HG03039 (cell line): ENCODE data around the gene CDKAL1.
"Not testable (repeated sequence)": the region's sequence is repeated elsewhere in the genome, so short reads cannot be mapped to it uniquely, and the experiment has no call there.

Experiments
- ATAC-seq: cut with Tn5 transposase; IDR thresholded peaks from one replicate; pipeline ENCODE4 v1.9.1; 2021; ENCODE audit warnings: mild to moderate bottlenecking, moderate library complexity; ENCODE audit not compliant: unreplicated experiment

The CDKAL1 gene

GRCh38 chr6:20632696-20633095 is 98.4 kb downstream of the CDKAL1 start:
- ATAC-seq = no peak

DNA sequence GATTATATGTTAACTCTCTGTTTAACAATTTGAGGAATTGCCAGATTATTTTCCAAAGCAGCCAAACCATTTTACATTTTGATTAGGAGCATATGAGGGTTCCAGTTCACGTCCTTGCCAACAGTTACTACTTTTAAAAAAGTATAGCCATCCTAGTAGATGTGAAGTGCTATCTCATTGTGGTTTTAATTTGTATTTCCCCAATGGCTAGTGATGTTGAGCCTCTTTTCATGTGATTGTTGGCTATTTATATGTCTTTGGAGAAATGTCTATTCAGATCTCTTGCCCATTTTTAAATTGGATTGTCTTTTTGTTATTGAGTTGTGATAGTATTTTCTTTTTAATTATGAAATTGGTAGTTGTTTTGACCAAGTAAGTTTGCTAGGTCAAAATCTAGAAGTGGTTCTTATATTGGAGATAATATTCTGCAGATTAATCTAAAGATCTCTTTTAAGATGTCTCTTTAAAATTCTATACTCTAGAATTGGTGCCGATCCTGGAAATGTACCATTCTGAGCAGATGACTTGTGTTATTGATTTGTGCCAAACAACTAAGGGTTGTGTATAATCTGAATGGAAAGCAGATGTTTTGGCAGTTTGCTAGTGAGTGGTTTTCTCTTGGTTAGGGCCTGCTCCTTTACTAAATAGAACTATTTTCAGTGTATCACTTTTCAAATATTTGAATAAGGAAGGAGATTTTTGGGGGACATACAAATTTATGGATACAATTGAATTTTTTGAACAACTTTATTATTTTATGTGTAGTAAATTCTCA is 99.5 kb downstream of the CDKAL1 start:
- no peak for ATAC-seq

GRCh38 chr6:20639161-20639560 is 104.9 kb downstream of the CDKAL1 start:
- no peak for ATAC-seq

- no peak for ATAC-seq
These were observed 105.9 kb downstream of the CDKAL1 start for GRCh38 chr6:20640181-20640580.

- no peak for ATAC-seq
These were observed 108.2 kb downstream of the CDKAL1 start for GRCh38 chr6:20642441-20642840.

DNA sequence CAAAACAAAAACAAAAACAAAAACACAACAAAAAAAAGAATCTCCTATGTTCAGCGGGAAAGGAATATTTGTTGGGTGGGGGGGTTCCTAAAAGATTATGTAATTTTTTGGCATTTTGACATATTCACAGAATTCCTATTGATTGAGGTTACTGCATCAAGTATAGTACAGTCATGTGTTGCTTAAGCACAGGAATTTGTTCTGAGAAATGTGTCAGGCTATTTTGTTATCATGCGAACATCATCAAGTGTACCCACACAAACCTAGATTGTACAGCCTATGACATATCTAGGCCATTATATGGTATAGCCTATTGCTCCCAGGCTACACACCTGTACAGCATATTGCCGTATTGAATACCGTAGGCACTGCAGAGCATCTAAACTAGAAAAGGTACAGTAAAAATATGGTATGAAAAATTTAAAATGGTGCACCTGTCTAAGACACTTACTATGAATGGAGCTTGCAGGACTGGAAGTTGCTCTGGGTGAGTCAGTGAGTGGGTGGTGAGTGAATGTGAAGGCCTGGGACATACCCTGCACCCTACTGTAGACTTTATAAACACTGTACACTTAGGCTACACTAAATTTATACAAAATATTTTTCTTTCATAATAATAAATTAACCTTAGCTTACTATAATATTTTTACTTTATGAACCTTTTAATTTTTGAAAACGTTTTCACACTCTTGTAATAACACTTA is 110.6 kb downstream of the CDKAL1 start:
- no peak for ATAC-seq

GRCh38 chr6:20645572-20645971 is 111.3 kb downstream of the CDKAL1 start:
- ATAC-seq = not testable (repeated sequence)

GRCh38 chr6:20647585-20647984 is 113.3 kb downstream of the CDKAL1 start:
- no peak for ATAC-seq

DNA sequence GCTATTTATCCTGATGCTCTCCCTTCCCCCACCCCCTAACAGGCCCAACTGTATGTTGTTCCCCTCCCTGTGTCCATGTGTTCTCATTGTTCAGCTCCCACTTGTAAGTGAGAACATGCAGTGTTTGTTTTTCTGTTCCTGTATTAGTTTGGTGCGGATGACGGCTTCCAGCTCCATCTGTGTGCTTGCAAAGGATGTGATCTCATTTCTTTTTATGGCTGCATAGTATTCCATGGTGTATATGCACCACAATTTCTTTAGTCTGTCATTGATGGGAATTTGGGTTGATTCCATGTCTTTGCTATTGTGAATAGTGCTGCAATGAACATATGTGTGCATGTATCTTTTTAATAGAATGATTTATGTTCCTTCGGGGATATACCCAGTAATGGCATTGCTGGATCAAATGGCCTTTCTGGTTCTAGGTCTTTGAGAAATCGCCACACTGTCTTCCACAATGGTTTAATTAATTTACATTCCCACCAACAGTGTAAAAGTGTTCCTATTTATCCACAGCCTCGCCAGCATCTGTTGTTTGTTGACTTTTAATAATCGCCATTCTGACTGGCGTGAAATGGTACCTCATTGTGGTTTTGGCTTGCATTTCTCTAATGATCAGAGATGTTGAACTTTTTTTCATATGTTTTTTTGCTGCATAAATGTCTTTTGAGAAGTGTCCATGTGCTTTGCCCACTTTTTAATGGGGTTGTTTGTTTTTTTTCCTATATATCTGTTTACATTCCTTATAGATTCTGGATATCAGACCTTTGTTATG is 115.6 kb downstream of the CDKAL1 start:
- ATAC-seq = not testable (repeated sequence)

DNA sequence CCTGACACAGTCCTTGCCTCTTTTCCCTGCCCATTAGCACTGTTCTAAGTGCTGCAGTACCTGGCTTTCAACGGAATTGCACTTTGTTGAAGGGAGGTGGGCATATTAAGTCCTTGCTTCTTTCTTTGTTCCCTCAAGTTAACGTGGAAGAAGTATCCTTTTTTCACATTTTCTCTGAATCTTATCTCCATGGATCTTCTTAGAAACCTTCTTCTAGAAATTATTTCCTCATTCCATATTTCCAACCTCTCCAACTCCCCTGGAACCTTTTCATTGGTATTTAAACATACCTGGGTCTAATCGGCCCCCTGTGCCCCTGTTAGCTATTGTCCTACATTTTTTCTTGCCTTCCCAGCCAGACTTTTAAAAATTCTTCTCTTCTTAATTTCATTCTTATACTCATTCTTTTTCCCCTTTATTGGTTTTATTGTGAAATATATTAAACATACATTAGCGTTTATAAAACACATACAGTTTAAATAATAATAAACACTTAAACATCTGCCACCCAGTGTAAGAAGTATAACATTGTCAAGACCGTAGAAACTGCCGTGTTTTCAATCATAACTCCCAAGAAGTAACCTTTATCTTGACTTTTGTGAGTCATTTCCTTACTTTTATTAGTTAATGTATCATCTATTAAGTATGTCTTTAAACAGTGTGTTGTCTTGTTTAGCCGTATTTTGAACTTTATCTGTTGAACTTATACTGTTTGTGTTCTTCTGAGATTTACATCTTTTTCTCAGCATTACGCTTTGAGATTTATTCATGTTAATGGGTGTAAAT is 118.2 kb downstream of the CDKAL1 start:
- ATAC-seq = no peak

DNA sequence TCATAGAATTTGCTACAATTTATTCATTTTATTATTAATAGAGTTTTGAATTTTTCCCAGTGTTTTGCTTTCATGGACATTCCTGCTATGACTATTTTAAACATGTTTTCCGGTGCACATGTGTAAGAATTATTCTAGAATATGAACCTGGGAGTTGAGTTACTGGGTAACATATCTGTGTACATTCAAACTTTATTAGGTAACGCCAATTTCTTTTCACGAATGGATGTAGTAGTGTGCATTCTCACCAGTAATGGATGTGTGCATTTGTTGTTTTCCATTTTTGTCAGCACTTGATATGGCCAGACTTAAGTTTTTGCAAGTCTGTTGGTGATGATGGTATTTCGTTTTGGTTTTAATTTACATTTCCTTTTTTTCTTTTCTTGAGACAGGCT is 118.8 kb downstream of the CDKAL1 start:
- ATAC-seq = no peak

- no peak for ATAC-seq
These were observed 121.1 kb downstream of the CDKAL1 start for GRCh38 chr6:20655317-20655716.

- no peak for ATAC-seq
These were observed 123.1 kb downstream of the CDKAL1 start for GRCh38 chr6:20657274-20657800.

GRCh38 chr6:20658053-20658452 is 123.8 kb downstream of the CDKAL1 start:
- no peak for ATAC-seq

- ATAC-seq = no peak
These were observed 124.3 kb downstream of the CDKAL1 start for GRCh38 chr6:20658516-20658915.

DNA sequence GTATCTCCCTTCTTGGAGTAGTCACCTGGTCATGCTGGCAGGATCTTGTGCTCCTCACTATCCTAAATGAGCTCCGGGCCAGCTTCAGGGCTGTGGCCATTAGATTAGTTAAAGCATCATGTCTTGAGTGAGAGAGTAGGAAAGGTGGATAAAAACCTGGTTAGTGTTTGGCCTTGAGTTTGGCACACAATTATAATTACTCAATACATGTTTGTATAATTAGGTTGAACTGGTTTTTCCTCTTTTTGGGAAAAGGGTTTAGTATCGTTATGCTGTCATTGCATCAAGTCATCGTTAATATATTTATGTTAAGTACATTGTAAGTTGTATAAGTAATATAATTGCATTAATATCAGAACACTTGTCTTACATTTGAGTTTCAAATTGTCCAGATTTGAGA is 126.3 kb downstream of the CDKAL1 start:
- no peak for ATAC-seq

DNA sequence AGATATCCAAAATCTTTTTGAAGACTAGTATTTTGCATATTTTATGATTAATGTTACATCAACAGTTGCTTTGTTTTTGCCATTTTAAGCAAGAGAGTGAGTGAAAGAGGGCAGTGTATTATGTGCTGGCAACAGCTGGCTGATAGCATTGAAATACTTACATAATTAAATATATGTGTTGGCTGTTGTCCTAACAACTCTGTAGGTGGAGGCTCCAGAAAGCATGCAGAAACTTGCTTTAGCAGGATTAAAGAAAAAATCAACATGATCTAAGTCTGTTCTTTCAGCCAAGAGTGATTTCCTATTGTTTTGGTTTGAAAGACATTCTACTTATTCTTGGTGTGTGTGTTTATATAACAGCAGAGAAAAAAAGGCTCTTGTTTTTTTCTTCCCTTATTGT is 127.5 kb downstream of the CDKAL1 start:
- no peak for ATAC-seq

DNA sequence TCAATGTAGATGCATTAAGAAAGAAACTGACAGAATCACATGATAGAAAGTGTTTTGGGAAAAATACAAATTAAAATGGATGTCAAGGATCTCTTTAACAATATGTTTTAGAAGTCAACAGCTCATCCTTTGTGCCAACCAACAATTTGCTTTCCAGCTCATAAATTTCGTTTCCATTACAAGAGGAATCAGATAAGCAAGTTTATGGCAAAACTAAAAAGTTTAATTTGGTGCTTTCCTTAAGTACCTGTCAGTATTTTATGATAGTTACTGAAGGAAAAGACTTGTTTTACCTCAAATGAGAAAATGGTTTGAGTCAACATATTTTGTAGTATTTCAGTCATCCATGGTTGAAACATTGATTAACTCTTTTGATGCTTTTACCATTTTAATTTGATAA is 130.0 kb downstream of the CDKAL1 start:
- ATAC-seq = no peak

- ATAC-seq = no peak
These were observed 131.0 kb downstream of the CDKAL1 start for GRCh38 chr6:20665290-20665689.

DNA sequence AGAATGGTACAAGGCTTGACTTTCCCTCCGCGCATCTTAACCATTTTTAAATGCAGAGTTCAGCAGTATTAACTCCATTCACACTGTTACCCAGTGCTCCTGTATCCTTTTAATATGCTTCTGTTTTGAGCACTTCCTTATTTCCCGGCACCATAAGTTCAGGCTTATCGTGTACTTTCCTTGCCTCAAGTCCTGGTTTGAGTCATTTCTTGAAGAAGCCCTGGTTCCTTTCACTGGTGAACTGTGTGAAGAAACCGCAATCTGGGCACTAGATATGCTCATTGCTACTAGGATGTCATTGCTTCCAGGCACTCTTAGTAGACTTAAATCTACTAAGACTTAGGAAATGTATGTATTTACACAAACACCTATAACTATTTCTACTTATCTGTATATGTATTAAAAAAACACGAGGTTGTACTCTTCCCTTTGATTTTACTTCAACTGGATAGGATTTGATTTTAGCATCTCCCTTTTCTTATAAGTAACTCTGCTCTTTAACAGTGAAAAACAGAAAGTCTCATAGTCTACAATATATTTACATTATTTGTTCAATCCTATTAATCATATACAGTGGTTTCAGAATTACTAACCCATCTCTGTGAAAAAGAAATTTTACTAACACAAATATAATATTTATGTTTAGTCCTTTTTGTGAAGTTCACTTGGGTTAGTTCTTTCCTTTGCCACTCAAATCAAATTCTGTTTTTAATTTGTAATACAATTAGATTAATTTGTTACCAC is 135.5 kb downstream of the CDKAL1 start:
- ATAC-seq = peak; percentile 98
